Measurements from ENCODE around the gene THOP1.

Gene THOP1

DNA sequence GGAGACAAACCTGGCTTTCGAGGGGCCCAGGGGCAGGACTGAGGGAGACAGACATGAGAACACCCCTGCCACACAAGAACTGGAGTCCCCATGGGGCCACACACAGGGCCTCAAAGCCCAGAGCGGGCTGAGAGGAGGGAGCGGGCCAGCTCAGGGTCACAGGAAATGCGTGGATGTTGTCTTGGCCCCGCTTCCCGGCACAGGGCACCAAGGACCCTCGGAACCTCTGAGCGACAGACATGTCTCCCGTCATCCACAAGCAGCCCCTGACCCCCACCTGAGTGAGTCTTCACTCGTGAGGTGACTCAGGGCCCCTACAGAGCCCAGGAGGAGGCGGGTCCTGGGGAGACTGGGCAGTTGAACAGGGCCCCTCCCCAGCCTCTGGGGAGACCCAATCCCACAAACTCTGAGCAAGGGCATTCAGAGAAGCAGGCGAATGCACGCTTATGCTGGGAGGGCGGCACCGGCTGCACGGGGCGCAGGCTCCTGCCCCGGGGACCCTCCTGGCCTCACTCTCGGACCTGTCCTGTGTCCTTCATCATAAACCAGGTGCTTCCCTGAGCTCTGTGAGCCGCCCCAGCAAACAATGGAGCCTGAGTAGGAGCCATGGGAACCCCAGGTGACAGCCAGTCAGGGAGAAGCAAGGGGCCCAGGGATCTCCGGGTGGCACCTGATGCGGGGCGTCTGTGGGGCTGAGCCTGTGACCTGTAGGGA, 22.4 kb upstream of the THOP1 start:
- no peak for DNase-seq

DNA sequence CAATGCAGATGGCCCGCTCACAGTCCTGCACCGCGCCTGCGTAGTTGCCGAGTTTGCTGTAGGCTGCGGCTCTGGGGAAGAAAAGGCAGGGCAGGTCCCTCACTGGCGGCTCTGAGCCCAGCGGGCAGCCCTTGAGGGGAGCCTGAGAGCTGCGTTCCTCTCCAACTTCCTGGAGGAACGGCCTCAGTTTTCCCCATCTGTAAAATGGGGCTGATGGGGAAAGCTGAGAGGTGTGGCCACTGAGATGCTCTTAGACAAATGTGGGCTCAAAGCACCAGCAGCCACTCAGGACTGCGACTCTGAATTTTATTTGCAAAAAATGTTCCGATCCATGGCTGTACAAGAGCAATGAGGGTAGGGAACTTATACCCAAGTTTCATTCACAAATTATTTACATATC, 21.6 kb upstream of the THOP1 start:
- DNase-seq = no peak

DNA sequence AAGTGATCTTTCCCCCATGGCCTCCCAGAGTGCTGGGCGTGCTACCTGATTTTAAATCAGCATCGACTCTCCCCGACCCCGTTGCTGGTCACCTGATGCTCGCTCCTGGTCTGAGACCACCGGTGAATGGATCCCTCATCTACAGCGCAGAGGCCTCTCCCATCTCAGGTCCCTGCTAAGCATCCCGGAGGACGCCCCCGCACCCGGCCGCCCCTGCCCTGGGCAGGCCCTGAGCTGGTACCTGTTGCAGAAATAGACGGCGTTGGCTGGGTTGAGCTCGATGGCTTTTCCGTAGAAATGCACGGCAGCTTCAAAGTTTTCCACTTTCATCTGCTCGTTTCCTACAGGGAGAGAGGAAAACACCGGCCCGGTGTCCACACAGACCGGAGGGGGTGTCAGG, 20.4 kb upstream of the THOP1 start:
- no peak for DNase-seq

DNA sequence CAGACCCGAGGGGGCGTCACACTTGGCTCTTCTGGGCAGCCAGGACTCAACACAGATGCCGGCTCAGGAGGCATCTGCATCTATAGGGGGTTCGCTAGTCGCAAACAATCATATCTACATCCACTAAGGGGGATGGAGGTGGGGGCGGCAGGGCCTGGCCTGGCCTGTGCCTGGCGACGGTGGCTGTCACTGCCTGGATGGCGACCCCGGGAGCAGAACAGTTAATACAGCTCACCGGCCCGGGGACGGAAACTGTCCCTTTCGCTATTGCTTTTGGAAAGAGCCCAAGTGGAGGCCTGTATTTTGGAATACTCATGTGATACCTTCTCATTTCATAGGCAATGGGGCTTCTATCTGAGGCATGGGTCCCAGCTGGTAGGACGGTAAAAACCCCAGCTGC, 19.9 kb upstream of the THOP1 start:
- no peak for DNase-seq

DNA sequence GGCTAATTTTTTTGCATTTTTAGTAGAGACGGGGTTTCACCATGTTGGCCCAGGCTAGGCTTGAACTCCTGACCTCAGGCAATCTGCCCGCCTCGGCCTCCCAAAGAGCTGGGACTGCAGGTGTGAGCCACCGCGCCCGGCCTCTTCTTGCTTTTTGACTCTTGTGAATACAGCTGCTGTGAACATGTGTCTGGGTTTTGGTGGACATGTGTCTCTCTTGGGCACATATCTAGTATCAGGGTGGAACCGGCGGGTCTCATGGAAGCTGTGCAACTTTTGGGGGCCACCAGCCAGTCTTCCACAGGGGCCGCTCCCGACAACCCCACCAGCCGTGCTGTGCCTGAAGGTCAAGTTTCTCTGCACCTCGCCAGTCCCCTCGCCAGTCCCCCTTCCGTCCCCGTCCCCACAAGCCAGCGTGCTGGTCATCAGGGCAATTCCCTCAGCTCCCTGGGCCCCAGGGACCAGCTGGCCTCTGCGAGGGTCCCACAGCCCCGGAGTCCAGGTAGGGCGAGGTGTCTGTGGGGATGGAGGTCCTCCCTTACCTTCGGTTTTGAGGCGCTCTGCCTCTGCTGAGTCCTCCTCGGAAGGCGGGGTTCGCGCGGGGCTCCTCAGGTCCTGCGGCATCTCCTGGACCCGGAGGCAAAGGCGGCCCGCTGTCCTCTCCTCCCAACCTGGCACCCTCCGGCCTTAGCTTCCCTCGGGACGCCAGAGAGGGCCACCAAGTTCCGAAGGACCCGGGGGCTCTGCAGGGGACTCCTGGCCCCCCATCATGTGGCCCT, 18.5 kb upstream of the THOP1 start:
- no peak for DNase-seq

DNA sequence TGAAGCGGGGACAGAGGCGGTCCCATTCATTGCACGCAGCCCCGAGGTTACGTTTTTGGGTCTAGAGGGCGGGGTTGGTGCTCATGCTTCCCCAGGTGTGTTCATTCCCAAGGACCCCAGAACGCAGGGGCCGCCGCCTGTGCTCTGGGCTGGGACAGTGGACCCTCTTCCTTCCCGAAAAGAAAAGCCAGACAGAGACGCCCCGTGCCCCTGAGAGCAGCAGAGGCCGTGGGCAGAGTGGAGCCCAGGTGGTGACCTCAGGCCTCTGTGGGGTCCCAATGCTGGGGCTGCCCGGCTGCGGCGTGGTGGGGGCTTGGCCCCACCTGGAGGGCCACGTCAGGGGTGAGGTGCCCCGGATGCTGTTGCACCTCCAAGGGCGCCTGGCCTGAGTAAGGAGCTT, 17.6 kb upstream of the THOP1 start:
- DNase-seq = no peak

DNA sequence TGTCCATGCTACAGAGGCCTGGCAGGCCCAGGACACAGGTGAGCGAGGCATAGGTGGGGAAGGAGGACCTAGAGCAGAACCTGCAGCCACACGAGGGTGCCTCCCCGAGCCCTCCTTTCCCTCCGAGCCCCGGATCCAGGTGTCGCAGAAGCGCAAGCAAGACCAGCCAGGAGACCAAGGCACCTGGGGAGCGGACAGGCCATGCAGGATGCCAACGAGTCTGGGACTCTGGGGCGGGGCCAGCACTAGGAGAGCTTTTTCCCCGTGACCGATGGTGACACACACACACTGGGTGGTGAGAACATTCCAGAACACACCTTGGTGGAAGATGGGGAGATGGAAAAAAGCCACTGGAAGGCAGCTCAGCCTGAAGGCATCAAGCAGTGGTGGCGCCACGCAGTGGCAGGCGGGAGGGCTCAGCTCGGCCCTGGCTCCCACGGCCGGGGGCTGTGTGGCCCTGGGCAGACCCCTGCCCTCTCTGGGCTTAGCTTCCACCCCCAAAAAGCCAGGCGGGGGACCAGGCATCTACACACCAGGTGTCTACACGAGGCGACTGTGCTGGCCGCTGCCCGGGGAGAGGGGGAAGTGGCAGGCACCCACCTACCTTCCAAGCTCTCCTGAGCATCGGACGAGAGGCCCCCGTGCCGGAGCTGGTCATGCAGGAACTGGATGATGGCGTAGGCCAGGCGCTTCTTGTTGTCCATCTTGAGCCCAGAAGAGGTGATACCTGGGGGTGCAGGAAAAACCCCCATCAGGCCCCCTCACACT, 16.8 kb upstream of the THOP1 start:
- no peak for DNase-seq

DNA sequence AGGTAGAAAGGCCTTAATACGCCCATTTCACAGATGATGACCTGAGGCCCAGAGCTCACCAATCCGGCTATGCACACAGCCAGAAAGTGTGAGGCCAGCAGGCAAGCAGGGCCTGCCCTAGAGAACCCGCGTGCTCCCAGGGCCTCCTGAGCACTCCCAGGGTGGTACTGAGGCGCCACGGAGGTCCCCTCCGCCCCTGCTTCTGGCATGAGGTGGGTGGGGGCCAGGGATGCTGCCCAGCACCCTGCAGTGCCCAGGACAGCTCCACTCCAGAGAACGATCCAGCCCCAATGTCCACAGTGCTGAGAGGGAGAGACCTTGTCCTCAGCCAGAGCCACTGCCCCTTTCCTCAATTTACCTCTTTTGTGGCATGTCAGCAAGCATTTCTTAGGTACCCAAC, 16.1 kb upstream of the THOP1 start:
- no peak for DNase-seq

DNA sequence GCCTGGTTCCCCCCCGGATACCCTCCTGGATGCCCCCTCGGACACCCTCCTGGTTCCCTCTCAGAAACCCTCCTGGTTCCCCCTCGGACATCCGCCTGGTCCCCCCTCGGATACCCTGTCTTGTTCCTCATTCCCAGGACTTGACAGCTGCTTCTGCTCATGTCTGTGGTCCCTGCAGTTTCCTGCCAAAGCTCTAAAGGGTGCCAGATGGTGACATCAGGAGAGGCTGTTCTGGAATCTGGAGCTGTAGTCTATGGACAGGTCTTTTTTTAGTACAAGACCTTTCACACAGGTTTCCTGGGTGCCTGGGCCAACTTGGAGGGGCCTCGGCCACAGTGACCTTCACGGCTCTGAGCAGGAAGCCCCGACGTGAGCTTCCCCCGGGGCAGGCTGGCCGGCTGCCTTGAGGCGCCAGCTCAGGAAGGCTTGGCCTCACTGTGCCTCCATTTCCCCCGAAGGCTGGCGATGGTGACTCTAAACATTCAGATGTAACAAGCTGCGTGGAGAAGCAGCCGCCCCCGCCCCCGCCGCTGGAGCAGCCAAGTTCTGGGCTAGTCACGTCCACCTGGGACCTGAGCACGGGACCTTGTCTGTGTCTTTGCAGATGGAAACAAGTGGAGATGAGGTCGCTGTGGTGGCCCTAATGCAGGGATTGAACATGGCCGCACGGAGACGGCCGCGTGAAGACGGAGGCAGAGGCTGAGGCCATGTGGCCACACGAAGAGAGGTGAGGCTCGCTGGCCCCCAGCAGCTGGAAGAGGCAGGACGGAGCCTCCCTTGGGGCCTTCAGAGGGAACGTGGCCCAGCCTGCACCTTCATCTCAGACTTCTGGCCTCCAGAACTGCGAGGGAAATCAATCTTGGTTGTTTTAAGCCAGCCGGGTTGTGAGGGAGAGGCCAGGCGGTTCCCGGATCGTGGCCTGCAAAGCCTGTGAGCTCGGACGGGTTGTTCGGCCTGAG, 15.0 kb upstream of the THOP1 start:
- DNase-seq = peak; percentile 14 to 34

DNA sequence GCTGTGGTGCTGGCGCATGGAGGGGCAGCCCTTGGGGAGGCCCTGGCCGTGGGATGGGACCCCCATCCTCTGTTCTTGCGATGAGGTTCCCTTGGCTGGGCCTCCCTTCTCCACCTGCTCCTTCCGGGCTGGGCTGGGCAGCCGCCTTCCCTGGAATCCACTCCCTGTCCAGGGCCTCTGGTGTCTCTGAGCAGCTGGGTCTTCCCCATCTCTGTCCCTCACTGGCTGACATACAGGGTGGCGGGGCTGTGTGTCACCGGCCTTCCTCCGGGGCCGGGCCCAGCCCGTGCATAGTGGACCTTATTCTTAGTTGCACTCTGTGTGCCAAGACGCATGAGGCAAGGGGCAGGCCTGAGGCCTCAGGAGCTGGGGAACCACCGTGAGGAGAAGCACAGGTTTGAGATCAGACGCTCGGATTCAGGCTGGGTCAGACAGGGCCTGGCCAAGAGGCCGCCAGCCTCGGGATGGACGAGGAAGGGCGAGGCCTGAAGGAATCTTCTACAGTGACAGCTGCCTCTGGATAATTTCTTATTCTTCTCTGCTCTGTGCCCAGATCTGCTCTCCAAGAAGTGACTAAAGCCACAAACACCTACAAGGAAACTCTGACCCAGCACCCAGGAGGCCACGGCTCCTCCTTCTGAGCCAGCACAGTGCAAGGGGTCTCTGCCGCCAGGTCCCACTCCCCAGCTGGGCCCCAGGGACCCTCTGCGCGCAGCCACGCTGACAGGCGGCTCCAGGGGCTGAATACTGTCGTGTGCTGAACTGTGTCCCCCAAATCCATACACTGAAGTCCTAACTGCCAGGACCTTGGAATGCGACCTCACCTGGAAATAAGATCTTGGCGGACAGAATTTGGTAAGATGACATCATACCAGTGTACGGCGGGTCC, 13.3 kb upstream of the THOP1 start:
- DNase-seq = no peak

DNA sequence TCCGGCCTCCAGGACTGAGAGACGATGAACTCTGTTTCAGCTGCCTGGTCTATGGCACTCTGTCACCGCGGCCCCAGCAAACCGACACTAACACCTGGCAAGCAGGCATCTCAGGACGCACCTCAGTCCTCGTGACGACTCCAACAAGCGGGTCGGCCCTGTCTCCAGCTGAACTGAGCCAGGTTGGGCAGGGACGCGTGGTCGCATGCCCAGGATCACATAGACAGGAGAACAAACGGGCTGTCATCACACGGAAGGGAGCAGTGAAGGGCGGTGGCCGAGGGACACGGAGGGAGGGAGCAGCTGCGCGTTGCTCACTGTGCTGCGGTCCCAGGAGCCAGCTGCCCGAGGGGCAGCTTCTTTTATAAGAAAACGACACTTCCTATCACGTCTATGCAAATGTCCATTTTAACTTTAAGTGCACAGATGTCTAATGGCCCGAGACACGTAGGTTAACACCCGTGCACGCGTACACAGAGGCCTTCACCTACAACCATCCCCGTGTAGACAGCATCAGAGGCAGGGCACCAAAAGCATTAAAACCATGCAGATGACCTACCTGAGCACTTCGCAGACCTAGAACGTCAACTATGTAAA, 11.1 kb upstream of the THOP1 start:
- DNase-seq = no peak

DNA sequence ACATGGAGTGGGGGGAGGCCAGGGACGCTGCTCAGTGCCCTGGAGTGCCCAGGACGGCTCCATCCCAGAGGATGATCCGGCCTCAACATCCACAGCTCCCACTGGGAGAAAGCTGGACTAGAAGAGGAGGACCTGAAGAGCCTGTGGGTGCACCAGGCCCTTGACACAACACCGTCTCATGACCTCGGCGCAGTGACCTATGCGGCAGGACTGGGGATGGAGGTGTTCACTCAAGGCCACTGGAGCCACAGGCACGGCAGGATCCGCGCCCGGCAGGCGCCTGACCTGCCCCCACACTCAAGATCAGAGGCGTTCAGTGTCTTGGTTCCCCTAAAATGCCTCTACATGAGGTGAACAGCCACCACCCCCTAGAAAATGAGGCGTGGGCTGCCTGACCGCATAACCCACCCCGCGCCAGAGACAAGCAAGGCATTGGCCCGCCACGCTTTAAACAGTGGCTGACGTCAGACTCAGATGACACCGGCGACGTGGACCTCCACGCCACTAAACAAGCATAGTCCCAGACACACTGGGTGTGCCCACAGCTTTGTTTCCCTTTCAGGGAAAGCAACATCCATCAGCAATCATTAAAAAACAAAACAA, 10.2 kb upstream of the THOP1 start:
- DNase-seq = no peak

DNA sequence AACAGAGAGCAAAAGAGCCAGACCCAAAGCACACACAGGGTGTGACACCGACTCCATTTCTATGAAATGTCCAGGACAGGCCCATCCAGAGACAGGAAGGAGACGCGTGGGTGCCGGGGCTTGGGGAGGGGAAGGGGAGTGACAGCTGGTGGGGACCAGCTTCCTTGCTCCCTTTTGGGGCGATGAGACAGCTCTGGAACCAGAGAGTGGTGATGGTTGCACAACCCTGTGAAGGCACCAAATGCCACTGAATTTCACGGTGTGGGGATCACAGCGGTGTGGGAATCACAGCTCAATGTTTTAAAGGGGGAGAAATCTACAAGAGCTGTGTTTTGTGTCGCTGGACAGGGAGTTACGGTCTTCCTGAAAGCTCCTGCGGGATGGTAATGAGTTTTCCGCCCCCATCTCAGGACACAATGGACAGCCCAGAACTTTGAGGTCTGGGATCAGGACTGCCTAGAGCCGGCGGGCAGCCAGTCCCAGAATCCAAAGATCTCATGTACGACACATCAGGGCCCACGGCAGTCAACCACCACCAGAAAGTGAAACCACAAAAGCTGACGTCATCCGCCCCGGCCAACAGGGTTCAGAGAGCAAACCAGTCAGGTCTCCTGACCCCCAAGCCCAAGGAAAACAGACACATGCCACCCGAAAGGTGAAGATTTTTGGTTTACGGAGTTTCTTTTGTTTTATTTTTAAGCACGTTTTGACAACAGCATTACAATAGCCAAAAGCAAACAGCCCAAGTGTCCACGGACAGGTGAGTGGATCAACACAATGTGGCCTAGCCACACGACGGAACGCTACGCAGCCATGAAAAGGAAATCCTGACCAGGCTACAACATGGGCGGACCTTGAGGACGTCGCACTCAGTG, 9.5 kb upstream of the THOP1 start:
- peak in 1 of 2 donors; percentile 21 for DNase-seq

DNA sequence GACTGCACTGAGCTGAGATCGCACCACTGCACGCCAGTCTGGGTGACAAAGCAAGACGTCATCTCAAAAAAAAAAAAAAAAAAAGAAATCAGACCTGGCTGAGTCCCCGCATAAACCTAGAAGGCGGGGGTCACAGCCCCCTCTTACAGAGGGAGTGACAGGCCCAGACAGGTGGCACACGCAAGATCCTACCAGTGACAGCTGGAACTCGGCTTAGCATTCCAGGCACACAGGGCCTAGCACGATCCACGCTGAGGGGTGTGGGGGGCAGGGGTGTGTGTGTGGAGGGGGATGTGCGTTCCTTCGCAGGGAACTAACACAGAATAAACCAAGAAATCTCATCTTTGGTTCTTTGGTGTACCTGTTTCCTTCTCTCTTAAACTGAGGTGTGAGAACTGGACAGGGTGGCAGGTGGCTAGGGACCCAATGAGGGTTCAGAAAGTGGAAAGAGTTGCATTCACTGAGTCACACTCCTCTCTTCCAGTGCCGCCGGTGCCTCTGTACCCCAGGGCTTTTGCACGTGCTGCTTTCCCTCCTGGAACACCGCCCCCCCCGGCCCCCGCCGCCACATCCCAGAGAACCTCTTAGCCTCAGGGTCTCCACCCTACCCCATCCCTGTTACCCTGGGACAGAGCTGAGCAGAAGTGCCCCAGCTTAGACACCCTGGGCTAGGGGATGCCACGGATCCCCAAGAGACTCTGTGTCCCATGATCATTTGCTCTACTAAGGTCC, 7.2 kb upstream of the THOP1 start:
- no peak for DNase-seq

DNA sequence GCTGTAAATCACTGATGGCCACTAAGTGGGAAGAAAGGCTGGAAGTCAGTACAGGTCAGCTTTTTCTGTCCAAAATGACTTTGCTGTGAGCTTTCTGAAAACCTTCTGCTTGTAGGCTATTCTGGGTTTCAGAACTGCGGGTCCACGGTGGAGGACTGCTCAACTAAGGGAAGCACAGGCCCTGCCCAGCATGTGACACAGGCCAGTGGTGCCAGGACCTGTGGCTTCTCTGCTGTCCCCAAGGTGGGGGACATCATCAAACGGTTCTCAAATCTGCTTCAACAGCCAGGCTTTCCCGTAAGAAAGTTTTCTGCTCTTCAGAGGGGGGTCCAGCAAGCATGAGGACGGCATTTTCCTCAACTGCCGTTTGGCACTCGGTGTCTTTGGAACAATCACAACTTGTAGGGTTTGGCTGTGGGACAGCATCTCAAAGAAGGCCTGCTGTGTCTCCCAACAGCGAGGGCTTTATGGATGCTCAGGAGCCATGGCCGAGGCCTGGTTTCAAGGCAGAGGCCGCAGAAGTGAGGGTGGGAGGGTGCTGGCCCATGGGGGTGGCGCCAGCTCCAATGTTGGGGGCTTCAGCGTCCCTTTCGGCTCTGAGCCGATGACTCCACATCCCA, 6.1 kb upstream of the THOP1 start:
- peak; percentile 51 to 60 for DNase-seq

DNA sequence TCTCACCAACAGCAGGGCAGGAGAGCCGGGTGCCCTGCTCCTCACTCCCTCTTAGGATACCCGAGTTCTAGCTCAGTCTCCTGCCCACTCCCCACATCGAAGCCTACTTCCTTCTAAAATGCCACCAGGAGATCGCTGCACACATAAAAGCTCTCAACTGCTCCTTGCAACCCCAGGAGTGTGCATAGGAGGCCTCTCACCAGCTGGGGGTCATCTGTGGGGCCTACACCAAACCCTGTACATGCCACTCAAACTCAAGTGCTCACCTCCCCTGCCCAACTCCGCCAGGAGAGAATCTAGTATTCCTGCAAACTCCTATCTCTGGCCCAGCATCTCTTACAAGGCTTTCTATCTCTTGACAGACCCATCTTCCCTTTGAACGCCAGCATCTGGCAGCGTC, 5.0 kb upstream of the THOP1 start:
- no peak for DNase-seq

DNA sequence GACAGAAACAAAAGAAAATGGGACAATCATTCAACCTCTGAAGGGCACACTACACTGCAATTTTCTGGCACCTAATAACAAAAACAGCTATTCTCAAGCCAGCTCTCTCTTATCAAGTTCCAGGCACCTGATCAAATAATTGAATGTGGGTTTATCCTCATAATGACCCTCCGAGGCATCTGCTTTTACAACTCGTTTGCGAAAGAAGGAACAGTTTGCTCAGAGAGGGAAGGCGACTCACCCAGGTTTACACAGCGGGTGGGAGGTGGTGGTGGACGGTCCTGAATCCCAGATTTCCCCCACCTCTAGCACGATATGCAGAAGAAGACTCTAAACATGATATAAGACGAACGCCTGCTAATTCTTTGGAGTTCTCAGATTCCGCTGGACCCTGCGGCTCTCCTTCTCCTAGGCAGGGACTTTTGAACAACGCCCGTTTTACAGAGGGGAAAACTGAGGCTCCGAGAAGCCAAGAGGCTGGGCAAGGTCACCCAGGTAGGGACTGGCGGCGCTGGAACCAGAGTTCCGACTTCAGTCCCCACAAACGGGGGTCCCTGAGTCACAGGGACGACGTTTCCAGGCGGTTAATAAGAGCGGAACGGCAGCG, 2.9 kb upstream of the THOP1 start:
- DNase-seq = no peak
